Measurements from ENCODE around the gene ZNF451.

GRCh38 chr6:57102976-57103375 lies 13.0 kb downstream of the ZNF451 start:
- TF ChIP-seq CTCF (IDR thresholded peaks at IDR 0.05), result no peak
- TF ChIP-seq POLR2AphosphoS5 (IDR thresholded peaks at IDR 0.05), result no peak

All from prostate gland (tissue), 2 donors.